Activated CD4-positive, alpha-beta memory T cell treated with anti-CD3 and anti-CD28 coated beads, Interleukin-2, amount 10 ng/mL, durations not matched to agents 7 days and 5 days (primary cell): ENCODE results near the gene SACM1L. TPM values are rescaled to one million over a fixed set of nuclear protein-coding genes. Genes with fewer than 3 reads are reported as not detected.

ENCODE experiments used
- CTCF ChIA-PET: fragments of 350-600 bp; sonication (Branson Sonifier 250); formaldehyde crosslinking; loops from one replicate; lab custom pipeline; 2021; ENCODE audit warnings: antibody characterized with exemption, inconsistent platforms; lab: Charles Lee
- POLR2A ChIA-PET: fragments of 350-600 bp; sonication (Branson Sonifier 250); formaldehyde crosslinking; loops from one replicate; lab custom pipeline; 2021; ENCODE audit warnings: antibody characterized with exemption; lab: Charles Lee
- DNase-seq: peaks from one replicate; pipeline ENCODE4 v3.0.0-alpha.2; 2020
- H3K27ac Mint-ChIP-seq: one replicate; pipeline ENCODE4 v1.8.0; 2021; ENCODE audit warnings: mild to moderate bottlenecking, mixed read lengths
- H3K27me3 Mint-ChIP-seq: one replicate; pipeline ENCODE4 v1.8.0; 2021; ENCODE audit warnings: mixed read lengths
- H3K36me3 Mint-ChIP-seq: one replicate; pipeline ENCODE4 v1.8.0; 2021; ENCODE audit warnings: low read depth, mixed read lengths
- H3K4me1 Mint-ChIP-seq: one replicate; pipeline ENCODE4 v1.8.0; 2021; ENCODE audit warnings: mixed read lengths
- H3K4me3 Mint-ChIP-seq: one replicate; pipeline ENCODE4 v1.8.0; 2021; ENCODE audit warnings: mild to moderate bottlenecking, mixed read lengths
- H3K9me3 Mint-ChIP-seq: one replicate; pipeline ENCODE4 v1.8.0; 2021; ENCODE audit warnings: mixed read lengths
- total RNA-seq, 2 experiments: library from RNA; stranded (reverse); gene quantifications; one replicate each; pipeline ENCODE4 v1.2.3, GENCODE V29; 2021

The SACM1L gene, protein sequence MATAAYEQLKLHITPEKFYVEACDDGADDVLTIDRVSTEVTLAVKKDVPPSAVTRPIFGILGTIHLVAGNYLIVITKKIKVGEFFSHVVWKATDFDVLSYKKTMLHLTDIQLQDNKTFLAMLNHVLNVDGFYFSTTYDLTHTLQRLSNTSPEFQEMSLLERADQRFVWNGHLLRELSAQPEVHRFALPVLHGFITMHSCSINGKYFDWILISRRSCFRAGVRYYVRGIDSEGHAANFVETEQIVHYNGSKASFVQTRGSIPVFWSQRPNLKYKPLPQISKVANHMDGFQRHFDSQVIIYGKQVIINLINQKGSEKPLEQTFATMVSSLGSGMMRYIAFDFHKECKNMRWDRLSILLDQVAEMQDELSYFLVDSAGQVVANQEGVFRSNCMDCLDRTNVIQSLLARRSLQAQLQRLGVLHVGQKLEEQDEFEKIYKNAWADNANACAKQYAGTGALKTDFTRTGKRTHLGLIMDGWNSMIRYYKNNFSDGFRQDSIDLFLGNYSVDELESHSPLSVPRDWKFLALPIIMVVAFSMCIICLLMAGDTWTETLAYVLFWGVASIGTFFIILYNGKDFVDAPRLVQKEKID
- 100 to 1,000 TPM; 101 to 103 TPM for total RNA-seq

- DNase-seq, result peak; percentile 98
- POLR2A ChIA-PET, result interaction anchor here (0.7 to 3.4 kb wide), 10 partner anchors 13 to 304 kb away, joined by 3 to 20 read pairs (median 6); partner anchors contain the start of gene LIMD1
- CTCF ChIA-PET, result interaction anchor here (1.0 to 2.3 kb wide), 6 partner anchors 22 to 653 kb away, joined by 3 to 16 read pairs (median 6); no protein-coding TSS in a partner anchor
- Mint-ChIP-seq H3K27ac (peak within 1 kb of the TSS; percentile 92), H3K4me3 (peak within 1 kb of the TSS; percentile 89), H3K9me3 (no peaks in the 10 kb centered on the region), H3K27me3 (peaks cover 3% of the 10 kb centered on the region), H3K36me3 (peaks cover 37% of the 10 kb centered on the region), H3K4me1 (peaks cover 49% of the 10 kb centered on the region)
Observed at GRCh38 chr3:45688882-45689786, at the start of gene SACM1L. Gene SACM1L, plus strand, starts transcription at chr3:45689396. Its CDS starts 70 bp downstream, at chr3:45689466.

DNA sequence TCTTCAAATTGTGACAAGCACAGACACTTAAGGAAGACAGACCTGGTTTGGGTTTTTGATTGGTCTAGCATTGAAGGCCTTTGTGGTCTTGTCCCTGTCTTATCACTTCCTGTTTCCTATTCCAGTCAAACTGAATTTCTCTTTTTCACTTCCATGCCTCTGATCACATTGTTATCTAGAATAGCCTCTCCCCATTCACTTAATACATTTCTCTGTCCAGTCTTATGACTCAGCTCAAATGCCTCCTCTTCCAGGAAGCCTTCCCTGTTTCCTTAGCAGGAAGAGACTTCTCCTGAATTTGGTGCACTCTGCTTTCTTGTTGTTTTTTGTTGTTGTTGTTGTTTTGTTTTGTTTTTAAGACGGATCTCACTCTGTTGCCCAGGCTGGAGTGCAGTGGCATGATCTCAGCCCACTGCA, 49.1 kb upstream of the SACM1L start:
- POLR2A ChIA-PET, result no interaction called here
- DNase-seq, result no peak
- no peak overlapping the region for H3K4me3 Mint-ChIP-seq
- H3K36me3 Mint-ChIP-seq, result peaks cover 32% of the 10 kb centered on the region
- H3K9me3 Mint-ChIP-seq, result no peaks in the 10 kb centered on the region
- H3K27ac Mint-ChIP-seq, result no peak overlapping the region
- no peaks in the 10 kb centered on the region for H3K27me3 Mint-ChIP-seq
- CTCF ChIA-PET, result no interaction called here
- H3K4me1 Mint-ChIP-seq, result peaks cover 9% of the 10 kb centered on the region

DNA sequence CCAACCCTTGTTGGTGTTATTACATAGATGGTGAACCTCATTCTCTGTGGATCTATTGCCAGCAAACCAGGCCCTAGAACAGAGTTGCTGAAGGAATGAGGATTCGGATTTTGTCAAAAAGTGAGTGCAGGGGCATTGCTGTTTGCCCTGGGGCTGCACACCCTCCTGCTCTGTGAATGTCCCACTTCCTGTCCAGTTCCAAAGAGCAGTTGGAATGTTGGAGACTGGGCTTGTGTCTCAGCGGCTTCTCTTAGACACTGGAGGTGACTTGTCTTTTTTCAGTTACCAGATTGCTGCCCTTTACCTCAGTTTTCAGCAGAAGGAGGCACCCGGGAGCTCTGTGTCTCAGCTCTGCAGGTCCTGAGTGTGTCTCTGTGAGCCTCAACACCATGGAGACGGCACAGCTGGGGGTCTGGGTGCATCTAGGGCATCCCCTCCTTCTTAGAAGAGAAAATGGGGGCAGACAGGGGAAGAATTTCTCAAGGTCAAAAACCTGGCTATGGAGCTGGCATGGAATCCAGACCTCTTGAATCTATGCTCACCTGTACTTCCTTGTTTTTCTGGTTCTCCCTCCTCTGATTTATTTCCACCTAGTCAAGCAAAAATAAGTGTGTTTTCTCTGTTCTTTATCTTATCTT, 48.4 kb upstream of the SACM1L start:
- ChIA-PET CTCF (no interaction called here), POLR2A (no interaction called here)
- peaks cover 9% of the 10 kb centered on the region for H3K4me1 Mint-ChIP-seq
- H3K27ac Mint-ChIP-seq, result no peak overlapping the region
- H3K36me3 Mint-ChIP-seq, result peaks cover 31% of the 10 kb centered on the region
- no peaks in the 10 kb centered on the region for H3K9me3 Mint-ChIP-seq
- no peak for DNase-seq
- H3K27me3 Mint-ChIP-seq, result no peaks in the 10 kb centered on the region
- no peak overlapping the region for H3K4me3 Mint-ChIP-seq

DNA sequence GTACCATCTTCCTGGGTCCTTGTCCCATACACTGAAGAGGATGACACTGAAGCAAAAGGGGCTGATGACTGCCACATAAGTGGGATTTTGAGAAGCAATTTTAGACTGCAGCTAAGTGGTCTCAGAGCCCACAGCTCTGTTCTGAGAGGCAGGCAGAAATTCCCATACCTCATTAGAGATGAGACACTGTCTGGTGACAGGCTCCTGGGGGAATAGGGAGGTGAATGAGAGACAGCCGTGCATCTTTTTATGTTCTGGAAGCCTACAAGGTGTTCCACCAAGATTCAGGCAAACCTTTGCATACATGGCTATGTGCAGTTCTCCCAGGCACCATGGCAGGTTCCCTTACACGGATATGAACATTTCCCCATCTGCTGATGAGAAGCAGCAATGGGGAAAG, 47.4 kb upstream of the SACM1L start:
- Mint-ChIP-seq H3K4me3 (no peak overlapping the region), H3K4me1 (peaks cover 9% of the 10 kb centered on the region), H3K9me3 (no peaks in the 10 kb centered on the region), H3K27ac (no peak overlapping the region), H3K27me3 (no peaks in the 10 kb centered on the region), H3K36me3 (peaks cover 23% of the 10 kb centered on the region)
- ChIA-PET CTCF (no interaction called here), POLR2A (no interaction called here)
- DNase-seq, result no peak

GRCh38 chr3:45642731-45643152, 46.5 kb upstream of the SACM1L start:
- peaks cover 22% of the 10 kb centered on the region for H3K36me3 Mint-ChIP-seq
- ChIA-PET CTCF (no interaction called here), POLR2A (no interaction called here)
- no peak overlapping the region for H3K4me3 Mint-ChIP-seq
- H3K9me3 Mint-ChIP-seq, result no peaks in the 10 kb centered on the region
- H3K27ac Mint-ChIP-seq, result no peak overlapping the region
- DNase-seq, result no peak
- H3K27me3 Mint-ChIP-seq, result no peaks in the 10 kb centered on the region
- H3K4me1 Mint-ChIP-seq, result peaks cover 11% of the 10 kb centered on the region

- H3K27me3 Mint-ChIP-seq, result no peaks in the 10 kb centered on the region
- no peaks in the 10 kb centered on the region for H3K9me3 Mint-ChIP-seq
- no peak overlapping the region for H3K27ac Mint-ChIP-seq
- peaks cover 11% of the 10 kb centered on the region for H3K4me1 Mint-ChIP-seq
- no peak overlapping the region for H3K4me3 Mint-ChIP-seq
- DNase-seq, result no peak
- POLR2A ChIA-PET, result interaction anchor here (1.1 kb wide), 1 partner anchor 15 kb away, joined by 3 read pairs; no protein-coding TSS in a partner anchor
- peaks cover 27% of the 10 kb centered on the region for H3K36me3 Mint-ChIP-seq
- CTCF ChIA-PET, result no interaction called here
Observed at GRCh38 chr3:45644063-45644790, 45.0 kb upstream of the SACM1L start.

- H3K36me3 Mint-ChIP-seq, result peaks cover 26% of the 10 kb centered on the region
- ChIA-PET CTCF (no interaction called here), POLR2A (no interaction called here)
- peaks cover 7% of the 10 kb centered on the region for H3K4me1 Mint-ChIP-seq
- no peak overlapping the region for H3K4me3 Mint-ChIP-seq
- no peak overlapping the region for H3K27ac Mint-ChIP-seq
- H3K9me3 Mint-ChIP-seq, result no peaks in the 10 kb centered on the region
- no peak for DNase-seq
- no peaks in the 10 kb centered on the region for H3K27me3 Mint-ChIP-seq
Observed at GRCh38 chr3:45644791-45645201, 44.4 kb upstream of the SACM1L start.

DNA sequence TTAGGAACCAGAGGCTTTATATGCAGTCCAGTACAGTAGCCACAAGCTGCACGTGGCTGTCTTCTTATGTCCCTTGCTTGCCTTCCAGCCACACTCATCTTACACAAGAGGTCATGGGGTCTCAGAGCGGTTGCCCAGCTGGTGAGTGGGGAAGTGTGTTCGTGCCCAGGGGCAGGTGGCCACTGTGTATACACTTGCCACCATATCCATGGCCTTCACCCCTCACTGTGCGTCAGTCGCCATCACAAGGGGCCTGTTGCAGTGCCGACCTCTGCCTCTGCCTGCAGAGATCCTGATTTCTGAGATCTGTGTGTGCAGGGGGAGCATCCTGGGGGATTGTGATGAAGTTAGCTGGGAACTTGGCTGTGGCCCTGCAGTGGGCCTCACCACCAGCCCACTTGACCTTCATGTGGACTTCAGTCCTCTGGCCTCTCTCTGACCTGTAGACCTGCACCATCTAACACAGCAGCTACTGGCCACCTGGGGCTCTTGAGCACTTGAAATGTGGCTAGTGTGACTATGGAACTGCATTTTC, 43.1 kb upstream of the SACM1L start:
- Mint-ChIP-seq H3K27me3 (no peaks in the 10 kb centered on the region), H3K9me3 (no peaks in the 10 kb centered on the region), H3K4me3 (no peak overlapping the region), H3K27ac (no peak overlapping the region), H3K36me3 (peaks cover 31% of the 10 kb centered on the region), H3K4me1 (peaks cover 9% of the 10 kb centered on the region)
- no peak for DNase-seq
- CTCF ChIA-PET, result interaction anchor here (0.7 kb wide), 1 partner anchor 14 kb away, joined by 3 read pairs; no protein-coding TSS in a partner anchor
- POLR2A ChIA-PET, result no interaction called here

DNA sequence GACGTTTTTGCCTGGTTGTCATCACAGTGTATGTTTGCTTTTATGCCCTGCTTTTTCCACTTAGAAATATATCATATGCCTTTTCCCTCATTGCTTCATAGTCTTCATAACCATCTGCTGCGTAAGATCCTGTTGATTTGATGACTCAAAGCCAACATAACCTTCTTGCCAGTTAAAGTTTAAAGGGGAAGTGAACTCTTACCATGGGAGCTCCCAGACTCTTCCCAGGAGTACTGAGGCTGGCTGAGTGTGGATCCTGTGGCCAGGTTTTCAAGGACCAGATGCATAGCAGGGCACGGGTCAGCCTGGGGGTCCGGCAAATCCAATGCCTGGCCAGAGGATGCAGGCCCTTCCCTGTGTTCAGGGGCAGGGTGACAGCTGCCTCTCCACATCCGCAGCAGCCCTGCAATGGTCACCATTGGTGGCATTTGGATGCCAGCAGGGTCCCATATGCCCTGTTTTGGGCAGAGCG, 42.0 kb upstream of the SACM1L start:
- H3K4me1 Mint-ChIP-seq, result peaks cover 11% of the 10 kb centered on the region
- ChIA-PET POLR2A (no interaction called here), CTCF (no interaction called here)
- no peaks in the 10 kb centered on the region for H3K27me3 Mint-ChIP-seq
- H3K4me3 Mint-ChIP-seq, result no peak overlapping the region
- H3K9me3 Mint-ChIP-seq, result no peaks in the 10 kb centered on the region
- DNase-seq, result no peak
- H3K36me3 Mint-ChIP-seq, result peaks cover 33% of the 10 kb centered on the region
- H3K27ac Mint-ChIP-seq, result no peak overlapping the region

GRCh38 chr3:45653205-45653604, 36.0 kb upstream of the SACM1L start:
- Mint-ChIP-seq H3K27me3 (no peaks in the 10 kb centered on the region), H3K27ac (no peak overlapping the region), H3K36me3 (peaks cover 26% of the 10 kb centered on the region), H3K9me3 (no peaks in the 10 kb centered on the region), H3K4me3 (no peak overlapping the region), H3K4me1 (peaks cover 28% of the 10 kb centered on the region)
- POLR2A ChIA-PET, result interaction anchor here (0.9 kb wide), 1 partner anchor 612 kb away, joined by 3 read pairs; no protein-coding TSS in a partner anchor
- CTCF ChIA-PET, result interaction anchor here (1.3 to 2.5 kb wide), 4 partner anchors 13 to 615 kb away, joined by 3 to 8 read pairs (median 4); no protein-coding TSS in a partner anchor
- DNase-seq, result no peak

DNA sequence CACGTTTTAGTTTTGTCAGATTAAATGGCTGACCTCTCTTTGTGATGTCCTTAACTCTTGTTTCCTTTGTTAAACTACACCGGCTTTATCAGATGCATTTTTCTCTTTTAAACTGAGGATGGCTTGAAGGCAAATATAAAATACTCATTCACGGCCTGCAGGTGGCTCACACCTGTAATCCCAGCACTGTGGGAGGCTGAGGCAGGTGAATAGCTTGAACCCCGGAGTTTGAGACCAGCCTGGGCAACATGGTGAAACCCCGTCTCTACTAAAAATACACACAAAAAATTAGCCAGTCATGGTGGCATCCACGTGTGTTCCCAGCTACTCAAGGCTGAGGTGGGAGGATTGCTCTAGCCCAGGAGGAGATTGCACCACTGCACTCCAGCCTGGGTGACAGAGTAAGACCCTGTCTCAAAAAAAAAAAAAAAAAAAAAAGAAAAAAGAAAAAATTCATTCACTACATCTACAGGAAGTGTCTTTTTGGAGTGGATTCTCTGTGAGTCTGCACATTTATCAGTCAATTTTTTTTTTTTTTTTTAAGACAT, 34.7 kb upstream of the SACM1L start:
- Mint-ChIP-seq H3K9me3 (no peaks in the 10 kb centered on the region), H3K36me3 (peaks cover 19% of the 10 kb centered on the region), H3K4me3 (no peak overlapping the region), H3K27ac (no peak overlapping the region), H3K27me3 (no peaks in the 10 kb centered on the region), H3K4me1 (peaks cover 28% of the 10 kb centered on the region)
- ChIA-PET POLR2A (interaction anchor here (0.9 kb wide), 1 partner anchor 613 kb away, joined by 3 read pairs; no protein-coding TSS in a partner anchor), CTCF (interaction anchor here (0.7 to 3.1 kb wide), 6 partner anchors 11 to 616 kb away, joined by 3 to 12 read pairs (median 5); no protein-coding TSS in a partner anchor)
- no peak for DNase-seq
